Subcutaneous abdominal adipose tissue (tissue), 5 donors: ENCODE data around the gene HES3.

Experiments
- H3K27ac ChIP-seq: one replicate; pipeline ENCODE4 v1.7.0; 2013; ENCODE audit warnings: low read depth, mild to moderate bottlenecking, inconsistent platforms, low read length, moderate library complexity
- H3K27me3 ChIP-seq, 5 donors: one replicate each; pipeline ENCODE4 v1.7.0; 2013; ENCODE audit warnings: low read length in 5 of 5, inconsistent platforms in 1 of 5; ENCODE audit not compliant: control insufficient read depth in 5 of 5, insufficient read depth in 4 of 5
- H3K36me3 ChIP-seq, 5 donors: one replicate each; pipeline ENCODE4 v1.7.0; 2013; ENCODE audit warnings: low read length in 5 of 5; ENCODE audit not compliant: control insufficient read depth in 5 of 5, insufficient read depth in 5 of 5
- H3K4me1 ChIP-seq, 5 donors: one replicate each; pipeline ENCODE4 v1.7.0; 2013; ENCODE audit warnings: low read length in 5 of 5, mild to moderate bottlenecking in 3 of 5, moderate library complexity in 1 of 5; ENCODE audit not compliant: control insufficient read depth in 5 of 5, insufficient read depth in 5 of 5
- H3K4me3 ChIP-seq, 5 donors: one replicate each; pipeline ENCODE4 v1.7.0; 2013; ENCODE audit warnings: low read length in 5 of 5, low read depth in 1 of 5
- H3K9ac ChIP-seq, 5 donors: one replicate each; pipeline ENCODE4 v1.7.0; 2013; ENCODE audit warnings: low read length in 5 of 5, mild to moderate bottlenecking in 4 of 5, moderate library complexity in 3 of 5
- H3K9me3 ChIP-seq, 5 donors: one replicate each; pipeline ENCODE4 v1.7.0; 2013; ENCODE audit warnings: low read length in 5 of 5; ENCODE audit not compliant: control insufficient read depth in 5 of 5
- donor health status: healthy.
- donor health status: healthy.
- donor health status: healthy.
- donor health status: healthy.
- donor health status: healthy.

Gene HES3

DNA sequence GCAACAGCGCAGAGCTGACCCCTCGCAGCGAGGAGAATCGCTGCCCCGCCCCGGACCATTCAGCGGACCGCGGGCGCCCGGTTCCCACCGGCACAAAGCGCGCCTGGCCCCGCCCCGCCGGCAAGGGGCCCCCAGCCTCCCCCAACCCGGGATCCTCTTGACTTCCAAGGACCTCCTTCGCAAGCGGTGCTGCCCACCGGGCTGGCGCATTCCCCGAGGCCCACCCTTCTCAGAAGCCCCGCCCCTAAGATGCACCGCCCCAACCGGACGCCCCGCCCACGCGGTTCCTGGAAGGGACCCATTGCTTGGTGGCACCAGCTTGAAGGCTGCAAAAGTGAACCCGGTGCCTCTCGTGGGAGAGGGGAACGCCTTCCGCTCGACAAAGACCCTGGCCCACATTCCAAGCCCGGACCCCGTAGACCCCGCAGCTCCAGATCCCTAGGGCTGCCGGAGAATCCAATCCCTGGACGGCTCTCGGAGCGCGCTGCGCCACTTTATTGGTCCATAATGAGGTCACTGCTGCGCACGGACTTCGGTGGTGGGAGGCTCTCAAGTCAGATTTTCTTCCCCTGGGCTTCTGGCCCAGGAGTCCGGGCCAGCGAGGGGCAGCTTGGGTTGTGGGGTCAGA, 2.0 kb downstream of the HES3 start:
- Histone ChIP-seq H3K9me3 (no peaks in the 10 kb centered on the region), H3K9ac (no peak overlapping the region), H3K27me3 (peaks cover 31 to 62% (median 56%) of the 10 kb centered on the region in 5 donors), H3K4me1 (peaks cover 0 to 45% (median 18%) of the 10 kb centered on the region in 5 donors), H3K36me3 (no peaks in the 10 kb centered on the region), H3K27ac (no peak overlapping the region), H3K4me3 (no peak overlapping the region)

DNA sequence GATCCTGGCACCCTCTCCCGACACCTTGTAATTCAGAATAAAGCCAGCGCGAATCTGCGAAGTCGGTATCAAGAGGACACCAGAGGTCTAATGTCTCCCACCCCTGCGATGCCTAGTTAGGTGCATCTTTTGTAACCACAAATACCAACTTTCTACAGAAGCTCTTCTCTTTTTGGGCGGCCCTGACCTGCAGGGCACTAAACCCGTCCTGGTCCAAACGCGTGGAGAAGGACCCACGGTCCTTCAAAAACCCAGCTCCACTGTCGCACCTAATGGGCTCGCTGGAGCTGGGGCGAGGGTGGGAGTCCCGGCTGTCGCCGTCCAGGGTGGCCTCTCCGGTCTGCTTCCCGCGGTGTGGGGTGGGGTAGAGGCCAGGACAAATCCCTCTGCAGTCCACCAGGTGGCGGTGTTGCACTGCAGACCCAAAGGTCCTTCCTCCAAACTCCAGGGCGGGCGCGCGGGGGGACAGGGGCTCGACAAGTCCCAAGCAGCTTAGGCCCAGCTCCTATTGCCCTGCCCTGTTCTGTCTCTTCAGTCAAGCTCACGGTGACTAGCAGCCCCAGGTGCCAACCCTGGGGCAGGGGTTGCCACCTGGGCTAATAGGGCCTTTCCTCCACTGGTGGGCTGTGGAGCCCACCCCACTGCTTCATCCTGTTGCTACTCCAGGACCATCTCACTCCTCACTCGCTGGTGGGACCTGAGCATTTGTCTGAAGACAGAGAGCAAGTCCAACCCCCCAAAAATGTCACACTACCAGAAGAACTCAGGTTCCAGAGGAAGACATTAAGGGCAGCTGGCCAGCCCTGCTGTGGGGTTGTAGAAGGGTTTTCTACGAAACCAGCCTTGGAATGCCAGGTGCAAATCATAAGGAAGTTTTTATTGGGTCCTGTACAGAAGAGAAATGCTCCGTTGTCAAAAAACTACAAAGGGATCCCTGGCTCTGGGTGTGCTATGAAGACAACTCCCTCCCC, 2.8 kb downstream of the HES3 start:
- peaks cover 28 to 59% (median 51%) of the 10 kb centered on the region in 5 donors for H3K27me3 ChIP-seq

DNA sequence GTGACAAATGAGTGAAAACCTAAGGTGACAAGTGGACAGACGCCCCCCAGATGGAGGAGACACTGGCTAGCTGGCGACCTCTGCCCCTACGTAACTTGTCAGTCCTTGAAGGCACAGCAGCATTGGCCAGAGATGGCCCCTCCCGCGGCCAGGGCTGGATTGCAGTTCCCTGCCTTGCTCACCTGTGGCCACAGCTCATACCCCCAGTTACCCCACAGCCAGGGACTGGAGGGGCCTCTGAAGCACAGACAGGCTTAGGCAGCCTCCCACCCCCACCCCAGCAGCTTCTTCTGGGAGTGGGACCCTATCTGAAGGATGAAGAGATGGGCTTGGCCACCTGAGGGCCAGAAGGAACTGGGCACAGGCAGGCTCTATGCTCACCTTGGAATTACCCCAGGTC, 3.7 kb downstream of the HES3 start:
- H3K27ac ChIP-seq: no peak overlapping the region
- H3K36me3 ChIP-seq: no peaks in the 10 kb centered on the region
- H3K4me3 ChIP-seq: no peak overlapping the region
- no peaks in the 10 kb centered on the region for H3K9me3 ChIP-seq
- no peak overlapping the region for H3K9ac ChIP-seq
- peaks cover 28 to 58% (median 49%) of the 10 kb centered on the region in 5 donors for H3K27me3 ChIP-seq
- peaks cover 0 to 35% (median 12%) of the 10 kb centered on the region in 5 donors for H3K4me1 ChIP-seq

More for the DNA sequence above, 2.8 kb downstream of the HES3 start:
- Histone ChIP-seq H3K4me3 (no peak overlapping the region), H3K36me3 (no peaks in the 10 kb centered on the region), H3K4me1 (peaks cover 0 to 41% (median 16%) of the 10 kb centered on the region in 5 donors), H3K9ac (no peak overlapping the region), H3K9me3 (no peaks in the 10 kb centered on the region), H3K27ac (no peak overlapping the region)

DNA sequence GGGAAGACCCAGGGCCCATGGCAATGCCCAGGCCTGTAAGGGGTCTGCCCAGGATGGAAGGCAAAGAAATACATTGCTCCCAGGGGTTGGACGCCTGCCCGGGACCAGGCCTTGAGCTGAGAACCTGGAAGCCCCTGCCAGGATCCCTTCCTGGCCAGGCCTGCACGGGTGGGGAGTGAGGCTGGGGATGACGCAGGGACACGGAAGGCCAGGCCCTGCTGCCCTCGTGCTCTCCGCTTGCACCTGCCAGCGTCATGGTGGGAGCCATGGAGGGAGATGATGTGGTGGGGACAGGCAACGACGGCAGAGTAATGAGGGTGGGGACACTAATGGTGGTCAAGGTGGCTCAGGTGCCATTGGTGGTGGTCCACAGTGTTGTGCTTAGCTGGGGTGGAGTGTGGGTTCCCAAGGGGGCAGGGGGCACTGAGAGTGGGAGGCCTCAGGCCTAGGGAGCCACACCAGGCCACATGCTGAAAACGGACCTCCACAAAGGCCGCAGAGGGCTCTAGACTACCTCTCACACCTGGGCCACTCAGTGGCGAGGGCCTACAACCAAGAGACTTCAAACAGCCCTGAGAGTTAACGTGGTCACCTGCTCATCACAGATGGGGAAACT, 4.3 kb downstream of the HES3 start:
- Histone ChIP-seq H3K36me3 (no peaks in the 10 kb centered on the region), H3K27ac (no peak overlapping the region), H3K27me3 (peaks cover 22 to 51% (median 44%) of the 10 kb centered on the region in 5 donors), H3K9ac (no peak overlapping the region), H3K9me3 (no peaks in the 10 kb centered on the region), H3K4me1 (peaks cover 0 to 35% (median 12%) of the 10 kb centered on the region in 5 donors), H3K4me3 (no peak overlapping the region)

DNA sequence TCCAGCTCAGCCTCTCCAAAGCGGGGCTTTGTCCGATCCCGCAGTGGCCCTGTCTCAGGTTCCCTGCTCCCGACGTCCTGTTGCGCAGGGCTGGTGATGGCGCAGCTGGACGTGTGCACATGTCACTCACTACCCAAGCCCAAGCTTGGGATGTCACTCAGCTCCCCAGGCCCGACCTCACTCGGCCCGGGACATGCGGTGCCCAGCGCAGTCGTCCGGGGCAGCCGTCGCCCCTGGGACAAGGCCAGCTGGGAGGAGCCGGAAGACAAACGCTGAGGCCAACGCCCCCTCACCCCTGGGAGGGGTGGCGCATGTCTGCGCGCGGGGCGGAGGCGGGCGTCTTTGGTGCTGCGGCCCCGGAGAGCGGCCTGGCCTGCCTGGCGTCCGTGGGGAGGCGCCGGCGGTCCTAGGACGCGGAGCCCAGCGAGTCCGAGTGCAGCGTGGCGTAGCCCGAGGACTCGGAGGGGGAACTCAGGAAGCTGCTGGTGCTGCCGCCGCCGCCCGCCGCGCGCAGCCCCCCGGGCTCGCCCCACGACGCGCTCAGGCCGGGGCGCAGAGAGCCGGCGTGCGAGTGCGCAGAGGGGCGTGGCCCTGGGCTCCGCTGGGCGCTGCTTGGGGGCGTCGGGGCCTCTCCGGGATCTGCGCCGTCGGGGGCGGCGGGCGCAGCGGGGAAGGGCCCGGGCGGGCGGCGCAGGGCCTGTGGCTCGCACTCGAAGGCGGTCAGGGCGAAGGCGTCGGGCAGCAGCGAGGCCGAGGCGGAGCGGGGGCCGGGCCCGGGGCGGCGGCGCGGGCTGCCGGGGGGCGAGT, 5.2 kb downstream of the HES3 start:
- Histone ChIP-seq H3K36me3 (peaks cover 0 to 8% (median 4%) of the 10 kb centered on the region in 5 donors), H3K4me3 (peak overlapping the region in 2 of 5 donors; percentile 26 to 43), H3K27me3 (peaks cover 15 to 44% (median 37%) of the 10 kb centered on the region in 5 donors), H3K27ac (no peak overlapping the region), H3K9me3 (no peaks in the 10 kb centered on the region), H3K9ac (no peak overlapping the region), H3K4me1 (peaks cover 0 to 35% (median 12%) of the 10 kb centered on the region in 5 donors)

DNA sequence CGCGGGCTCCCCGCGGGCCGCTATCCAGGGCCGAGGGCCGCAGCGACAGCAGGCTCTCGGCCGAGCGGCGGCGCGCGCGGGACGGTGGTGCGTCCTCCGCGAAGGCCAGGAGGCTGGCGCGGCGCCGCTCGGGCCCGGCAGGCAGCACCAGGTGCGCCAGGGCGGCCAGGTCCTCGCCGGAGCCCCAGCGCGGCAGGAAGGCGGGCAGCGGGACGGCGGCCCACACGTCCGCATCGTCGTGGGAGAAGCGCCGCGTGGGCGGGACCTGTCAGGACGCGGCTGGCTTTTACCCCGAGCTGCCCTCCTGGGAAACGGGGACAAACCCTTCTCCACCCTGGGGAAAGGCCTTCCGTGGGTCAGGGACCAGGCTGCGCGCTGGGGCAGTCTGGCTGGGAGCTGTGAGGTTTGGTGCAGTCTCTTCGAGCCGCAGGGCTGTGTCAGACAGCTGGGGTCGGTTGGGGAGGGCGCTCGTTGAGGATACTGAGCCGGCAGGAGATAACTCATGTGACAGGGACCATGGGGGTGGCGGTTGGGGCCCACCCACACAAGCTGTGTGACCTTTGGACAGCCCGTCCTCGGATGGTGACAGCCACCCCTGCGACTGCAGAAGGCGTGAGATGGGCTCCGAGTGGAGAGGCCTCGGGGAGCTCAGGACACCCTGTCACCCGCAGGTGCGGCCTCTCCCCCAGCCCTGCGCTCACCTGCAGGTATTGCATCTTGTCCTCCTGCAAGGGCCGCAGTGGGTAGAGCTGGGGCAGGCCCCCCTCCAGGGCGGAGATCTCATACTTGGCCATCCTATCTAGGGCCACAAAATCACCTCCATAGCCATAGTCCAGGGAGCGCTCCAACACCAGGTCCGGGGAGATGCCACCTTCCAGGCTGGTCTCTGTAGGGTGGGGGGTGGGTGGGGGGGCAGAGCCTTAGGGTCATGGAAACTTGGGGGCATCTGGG, 6.0 kb downstream of the HES3 start:
- Histone ChIP-seq H3K4me3 (no peak overlapping the region), H3K27me3 (peaks cover 14 to 40% (median 36%) of the 10 kb centered on the region in 5 donors), H3K4me1 (peaks cover 0 to 31% (median 12%) of the 10 kb centered on the region in 5 donors)

DNA sequence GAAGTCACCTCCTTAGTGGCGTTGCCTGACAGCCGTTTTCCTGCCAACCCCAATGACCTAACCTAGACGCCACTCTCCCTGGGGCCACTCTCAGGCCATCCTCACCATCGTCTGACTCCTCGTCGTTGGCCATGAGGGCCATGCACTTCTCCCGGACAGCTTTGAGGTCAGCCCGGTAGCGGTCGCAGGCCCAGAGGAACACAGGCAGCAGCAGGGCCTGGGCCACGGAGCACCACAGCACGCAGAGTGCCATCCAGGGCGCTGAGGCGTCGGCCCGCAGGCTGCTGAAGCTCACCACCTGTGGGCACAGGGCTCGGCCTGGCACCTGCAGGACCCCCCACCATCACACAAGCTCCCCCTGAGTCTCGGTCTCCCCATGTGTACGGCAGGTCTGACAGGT, 7.3 kb downstream of the HES3 start:
- Histone ChIP-seq H3K27ac (no peak overlapping the region), H3K27me3 (peaks cover 12 to 36% (median 27%) of the 10 kb centered on the region in 5 donors), H3K36me3 (peaks cover 0 to 15% (median 8%) of the 10 kb centered on the region in 5 donors), H3K9ac (no peak overlapping the region), H3K4me3 (no peak overlapping the region), H3K9me3 (no peaks in the 10 kb centered on the region), H3K4me1 (peaks cover 0 to 22% (median 6%) of the 10 kb centered on the region in 5 donors)

More for the DNA sequence above, 6.0 kb downstream of the HES3 start:
- no peak overlapping the region for H3K27ac ChIP-seq
- no peak overlapping the region for H3K9ac ChIP-seq
- H3K9me3 ChIP-seq: no peaks in the 10 kb centered on the region
- H3K36me3 ChIP-seq: peaks cover 0 to 15% (median 8%) of the 10 kb centered on the region in 5 donors

DNA sequence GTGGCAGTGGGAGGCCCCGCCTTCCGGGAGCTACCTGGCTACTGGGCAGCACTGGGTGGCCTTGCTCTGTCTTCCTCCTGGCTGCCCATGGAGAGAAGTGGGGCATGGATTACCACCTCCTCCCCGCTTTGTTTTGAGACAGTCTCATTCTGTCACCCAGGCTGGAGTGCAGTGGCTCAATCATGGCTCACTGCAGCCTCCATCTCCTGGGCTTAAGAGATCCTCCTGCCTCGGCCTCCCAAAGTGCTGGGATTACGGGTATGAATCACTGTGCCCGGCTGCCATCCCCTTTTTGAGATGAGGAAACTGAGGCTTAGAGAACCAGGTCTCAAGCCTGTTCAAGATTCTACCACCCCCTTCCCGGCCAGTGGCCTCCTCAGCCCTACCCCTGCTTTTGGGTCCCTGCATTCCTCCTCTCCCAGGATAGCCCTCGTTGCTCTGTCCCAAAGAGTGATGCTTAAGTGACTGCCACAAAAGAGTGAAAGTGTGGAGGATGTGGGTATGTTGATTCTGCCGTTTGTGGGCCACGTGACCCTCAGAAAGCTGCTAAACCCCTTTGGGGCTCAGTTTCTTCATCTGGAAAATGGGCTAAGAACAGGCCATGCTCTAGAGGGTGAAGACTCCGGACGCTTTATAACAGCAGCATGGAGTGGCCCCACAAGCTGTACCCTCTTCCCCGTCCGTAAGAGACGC, 7.8 kb downstream of the HES3 start:
- Histone ChIP-seq H3K4me3 (no peak overlapping the region), H3K27ac (no peak overlapping the region), H3K27me3 (peaks cover 8 to 33% (median 22%) of the 10 kb centered on the region in 5 donors), H3K4me1 (peaks cover 0 to 17% (median 12%) of the 10 kb centered on the region in 5 donors), H3K36me3 (peaks cover 0 to 15% (median 8%) of the 10 kb centered on the region in 5 donors), H3K9ac (no peak overlapping the region), H3K9me3 (no peaks in the 10 kb centered on the region)
